Measurements from ENCODE around the gene EHHADH. TPM values are rescaled to one million over a fixed set of nuclear protein-coding genes. Genes with fewer than 3 reads are reported as not detected.

The EHHADH gene
- total RNA-seq, 2 donors from 2014 or later, result 8.3 to 9.2 TPM

GRCh38 chr3:185153171-185153771 lies 100.6 kb downstream of the EHHADH start:
- no peaks in the 10 kb centered on the region for H3K36me3 ChIP-seq (replicated peaks in 1 of 2; ENCODE audit: insufficient read depth in 1 of 2, low read depth in 2 of 2)
- H3K9me3 ChIP-seq, result no peaks in the 10 kb centered on the region
- H3K4me1 ChIP-seq, result peaks cover 20% of the 10 kb centered on the region
- H3K27me3 ChIP-seq, result peaks cover 0 to 8% of the 10 kb centered on the region in 2 donors
- WGBS, 2 donors, result 6 to 15% methylated on average over 38 to 53 of the region's 53 CpGs
- DNase-seq, result no peak
- intact Hi-C loops (cut with DNase I), result no loop called here
- no peak overlapping the region for H3K4me3 ChIP-seq
- peak; percentile 34 for ATAC-seq
- H3K27ac ChIP-seq, result no peak overlapping the region
- no peak for TF ChIP-seq CTCF (IDR thresholded peaks at IDR 0.05)
- no peak for TF ChIP-seq POLR2A (IDR thresholded peaks at IDR 0.05)

DNA sequence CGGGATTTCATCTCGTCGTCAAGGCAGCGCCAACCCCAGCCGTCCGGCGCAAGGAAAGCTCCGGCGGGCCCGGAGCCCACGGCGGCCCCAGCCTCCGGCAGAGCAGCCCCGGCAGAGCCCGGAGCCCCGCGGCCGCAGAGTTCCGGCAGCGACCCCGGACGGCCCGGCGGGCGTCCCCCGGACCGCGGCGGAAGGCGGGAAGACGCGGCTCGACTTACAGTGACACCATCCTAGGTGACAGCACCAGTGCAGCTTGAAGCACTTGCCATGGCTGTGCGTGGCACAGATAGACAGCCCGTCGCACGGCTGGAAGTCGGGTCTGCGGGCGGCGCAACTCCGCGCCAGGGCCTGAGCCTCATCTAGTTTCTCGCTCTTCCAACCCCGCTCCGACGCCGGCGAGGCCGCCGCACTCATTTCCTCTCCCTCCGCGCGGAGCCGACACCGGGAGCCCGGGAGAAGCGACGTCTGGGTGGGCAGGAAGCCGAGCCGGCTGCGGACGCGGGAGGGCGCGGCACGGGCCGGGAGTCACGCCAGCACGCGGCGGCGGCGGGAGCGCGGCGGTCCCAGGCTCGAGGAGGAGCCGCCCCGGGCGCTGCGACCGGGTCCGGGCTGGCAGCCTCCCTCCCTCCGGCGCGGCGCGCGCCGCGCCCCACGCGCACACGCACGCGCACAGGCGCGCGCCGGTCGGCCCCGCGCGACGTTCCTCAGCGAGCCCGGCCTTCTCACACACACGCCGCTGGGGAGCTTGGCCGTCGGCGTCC lies 101.3 kb downstream of the EHHADH start, which contains the start of gene C3orf70:
Gene C3orf70 (minus strand): TSS at position 651 of the 761 bp plus-strand sequence. CDS start 237 bp downstream, at position 414.
- Histone ChIP-seq H3K27ac (peak within 1 kb of the TSS in 2 of 4 donors; percentile 14 to 41), H3K4me1 (peaks cover 20% of the 10 kb centered on the region), H3K36me3 (replicated peaks in 1 of 2; ENCODE audit: insufficient read depth in 1 of 2, low read depth in 2 of 2) (no peaks in the 10 kb centered on the region), H3K27me3 (peaks cover 0 to 8% of the 10 kb centered on the region in 2 donors), H3K9me3 (no peaks in the 10 kb centered on the region), H3K4me3 (peak within 1 kb of the TSS in 1 of 2 donors; percentile 19)
- TF ChIP-seq POLR2A (IDR thresholded peaks at IDR 0.05), result no peak
- no peak for TF ChIP-seq CTCF (IDR thresholded peaks at IDR 0.05)
- DNase-seq, result peak; percentile 27 to 53 (median 36)
- peak; percentile 67 for ATAC-seq
- intact Hi-C loops (cut with DNase I), result no loop called here
- WGBS, 2 donors, result 1% methylated on average over 26 to 69 of the region's 113 CpGs

GRCh38 chr3:185151964-185152409 lies 101.9 kb downstream of the EHHADH start:
- TF ChIP-seq POLR2A (IDR thresholded peaks at IDR 0.05), result no peak
- no peak overlapping the region for H3K4me3 ChIP-seq
- H3K27ac ChIP-seq, result peak overlapping the region in 1 of 4 donors; percentile 41
- ATAC-seq (no peak), DNase-seq (no peak)
- no peaks in the 10 kb centered on the region for H3K9me3 ChIP-seq
- intact Hi-C loops (cut with DNase I), result no loop called here
- WGBS, 2 donors, result 1 to 11% methylated on average over 9 of the region's 9 CpGs
- H3K36me3 ChIP-seq (replicated peaks in 1 of 2; ENCODE audit: insufficient read depth in 1 of 2, low read depth in 2 of 2), result no peaks in the 10 kb centered on the region
- H3K27me3 ChIP-seq, result peaks cover 0 to 8% of the 10 kb centered on the region in 2 donors
- peaks cover 20% of the 10 kb centered on the region for H3K4me1 ChIP-seq

GRCh38 chr3:185151101-185151963 lies 102.5 kb downstream of the EHHADH start:
- 41 to 51% methylated on average over 8 of the region's 8 CpGs for WGBS, 2 donors
- Histone ChIP-seq H3K4me1 (peaks cover 20% of the 10 kb centered on the region), H3K9me3 (no peaks in the 10 kb centered on the region), H3K27ac (no peak overlapping the region), H3K36me3 (replicated peaks in 1 of 2; ENCODE audit: insufficient read depth in 1 of 2, low read depth in 2 of 2) (no peaks in the 10 kb centered on the region), H3K27me3 (peaks cover 0 to 8% of the 10 kb centered on the region in 2 donors), H3K4me3 (no peak overlapping the region)
- intact Hi-C loops (cut with DNase I), result no loop called here
- TF ChIP-seq CTCF (IDR thresholded peaks at IDR 0.05) (no peak), POLR2A (IDR thresholded peaks at IDR 0.05) (no peak)
- no peak for DNase-seq
- ATAC-seq, result no peak

DNA sequence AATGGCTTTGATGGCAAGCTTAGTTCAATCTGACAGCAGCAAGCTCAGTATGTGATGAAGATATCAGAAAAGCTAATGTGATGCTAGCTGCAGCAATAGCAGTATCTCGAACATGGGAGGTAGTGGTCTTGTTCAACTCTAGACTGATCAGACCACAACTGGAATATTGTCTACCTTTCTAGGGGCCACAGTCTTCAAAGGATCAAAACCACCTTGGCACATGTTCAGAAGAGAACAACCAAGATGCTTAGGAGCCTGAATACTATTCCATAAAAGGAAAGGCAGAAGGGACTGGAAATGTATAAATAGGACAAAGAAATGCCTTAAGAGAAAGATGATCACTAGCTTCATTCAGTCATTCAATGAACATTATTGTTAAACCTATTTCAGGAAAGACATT lies 103.3 kb downstream of the EHHADH start:
- Histone ChIP-seq H3K4me3 (no peak overlapping the region), H3K36me3 (replicated peaks in 1 of 2; ENCODE audit: insufficient read depth in 1 of 2, low read depth in 2 of 2) (no peaks in the 10 kb centered on the region), H3K27me3 (peaks cover 0 to 8% of the 10 kb centered on the region in 2 donors), H3K27ac (no peak overlapping the region), H3K4me1 (peaks cover 20% of the 10 kb centered on the region), H3K9me3 (no peaks in the 10 kb centered on the region)
- no peak for TF ChIP-seq CTCF (IDR thresholded peaks at IDR 0.05)
- TF ChIP-seq POLR2A (IDR thresholded peaks at IDR 0.05), result no peak
- no peak for DNase-seq
- intact Hi-C loops (cut with DNase I), result no loop called here
- 76 to 89% methylated on average over 1 of the region's 1 CpG for WGBS, 2 donors
- no peak for ATAC-seq

Data from body of pancreas (tissue), 4 donors.